ENCODE data around the gene POU2F3.

POU2F3 gene

DNA sequence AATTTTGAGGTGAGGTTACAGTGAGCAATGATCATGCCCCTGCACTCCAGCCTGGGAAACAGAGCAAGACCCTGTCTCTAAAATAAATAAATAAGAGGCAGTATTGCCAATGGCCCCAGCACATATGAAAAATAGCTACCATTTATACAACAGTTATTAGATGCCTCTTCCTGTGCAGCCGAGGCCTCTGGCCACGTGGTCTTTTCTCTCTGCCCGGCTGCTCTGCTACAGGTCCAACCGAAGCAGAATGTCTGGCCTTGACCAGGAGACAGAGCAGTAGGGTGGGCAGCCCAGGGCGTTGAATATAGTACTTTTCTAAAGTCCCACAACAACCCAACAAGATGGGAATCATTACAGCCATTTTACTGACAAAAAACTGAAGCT is 41.5 kb upstream of the POU2F3 start:
- no peak for TF ChIP-seq YY1 (IDR thresholded peaks at IDR 0.05; ENCODE audit: low read depth)

DNA sequence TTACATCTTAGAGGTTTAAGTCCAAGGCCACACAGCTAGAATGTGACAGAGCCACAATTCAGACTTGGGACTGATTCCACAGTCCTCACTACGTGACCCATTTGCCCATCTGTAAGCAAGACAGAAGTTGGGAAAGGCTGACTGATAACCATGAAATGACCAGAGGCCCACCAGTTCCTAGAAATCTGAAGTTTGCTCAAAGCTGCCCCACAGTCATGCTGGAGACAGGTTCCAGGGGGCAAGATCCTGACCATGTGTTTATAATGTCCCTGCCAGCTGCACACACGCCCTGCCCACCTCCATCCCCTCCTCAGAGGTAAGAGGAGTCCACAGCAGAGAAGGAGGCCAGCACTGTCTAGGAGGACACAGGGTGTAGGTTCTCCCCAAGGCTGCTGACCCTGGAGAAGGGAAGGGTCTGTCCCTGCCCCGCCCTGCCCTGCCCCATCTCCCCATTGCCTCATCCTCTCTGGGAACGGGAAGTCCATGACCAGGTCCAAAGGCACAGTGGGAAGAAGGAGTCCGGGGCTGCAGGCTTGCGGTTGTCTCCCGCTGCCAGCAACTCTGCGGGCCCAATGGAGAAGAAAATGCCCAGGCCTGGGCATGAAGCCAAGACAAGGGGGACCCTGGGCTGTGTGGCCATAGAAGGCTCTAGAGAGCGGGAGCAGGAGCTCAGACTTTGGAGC is 41.0 kb upstream of the POU2F3 start:
- TF ChIP-seq TEAD4 (IDR thresholded peaks at IDR 0.05) (no peak), FOXM1 (IDR thresholded peaks at IDR 0.05; ENCODE audit: borderline replicate concordance, low read depth) (no peak), EP300 (IDR thresholded peaks at IDR 0.05; ENCODE audit: borderline replicate concordance) (no peak), YY1 (IDR thresholded peaks at IDR 0.05; ENCODE audit: low read depth) (no peak)
- TF ChIP-seq, protein P1, sequence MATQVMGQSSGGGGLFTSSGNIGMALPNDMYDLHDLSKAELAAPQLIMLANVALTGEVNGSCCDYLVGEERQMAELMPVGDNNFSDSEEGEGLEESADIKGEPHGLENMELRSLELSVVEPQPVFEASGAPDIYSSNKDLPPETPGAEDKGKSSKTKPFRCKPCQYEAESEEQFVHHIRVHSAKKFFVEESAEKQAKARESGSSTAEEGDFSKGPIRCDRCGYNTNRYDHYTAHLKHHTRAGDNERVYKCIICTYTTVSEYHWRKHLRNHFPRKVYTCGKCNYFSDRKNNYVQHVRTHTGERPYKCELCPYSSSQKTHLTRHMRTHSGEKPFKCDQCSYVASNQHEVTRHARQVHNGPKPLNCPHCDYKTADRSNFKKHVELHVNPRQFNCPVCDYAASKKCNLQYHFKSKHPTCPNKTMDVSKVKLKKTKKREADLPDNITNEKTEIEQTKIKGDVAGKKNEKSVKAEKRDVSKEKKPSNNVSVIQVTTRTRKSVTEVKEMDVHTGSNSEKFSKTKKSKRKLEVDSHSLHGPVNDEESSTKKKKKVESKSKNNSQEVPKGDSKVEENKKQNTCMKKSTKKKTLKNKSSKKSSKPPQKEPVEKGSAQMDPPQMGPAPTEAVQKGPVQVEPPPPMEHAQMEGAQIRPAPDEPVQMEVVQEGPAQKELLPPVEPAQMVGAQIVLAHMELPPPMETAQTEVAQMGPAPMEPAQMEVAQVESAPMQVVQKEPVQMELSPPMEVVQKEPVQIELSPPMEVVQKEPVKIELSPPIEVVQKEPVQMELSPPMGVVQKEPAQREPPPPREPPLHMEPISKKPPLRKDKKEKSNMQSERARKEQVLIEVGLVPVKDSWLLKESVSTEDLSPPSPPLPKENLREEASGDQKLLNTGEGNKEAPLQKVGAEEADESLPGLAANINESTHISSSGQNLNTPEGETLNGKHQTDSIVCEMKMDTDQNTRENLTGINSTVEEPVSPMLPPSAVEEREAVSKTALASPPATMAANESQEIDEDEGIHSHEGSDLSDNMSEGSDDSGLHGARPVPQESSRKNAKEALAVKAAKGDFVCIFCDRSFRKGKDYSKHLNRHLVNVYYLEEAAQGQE (IDR thresholded peaks at IDR 0.05; ENCODE audit: low read depth), result no peak

DNA sequence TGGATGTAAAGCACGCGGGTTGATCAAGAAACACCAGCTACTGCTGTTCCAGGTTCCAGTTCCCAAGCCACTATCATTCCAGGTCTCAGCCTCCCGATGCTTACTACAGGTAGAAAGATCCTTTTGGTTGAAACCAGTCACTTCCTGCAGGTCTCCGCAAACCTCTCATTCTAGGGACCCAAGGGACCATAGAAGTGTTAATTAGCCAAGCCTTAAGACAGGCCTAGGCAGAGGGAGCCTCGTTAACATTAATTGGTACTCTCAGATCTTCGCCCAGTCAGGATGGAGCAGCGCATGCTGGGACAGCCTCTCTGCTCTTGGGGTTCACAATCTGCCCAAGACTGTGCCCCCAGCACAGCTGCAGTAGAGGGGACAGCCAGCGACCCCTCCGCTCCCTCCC is 40.3 kb upstream of the POU2F3 start:
- TF ChIP-seq ZBTB7A (IDR thresholded peaks at IDR 0.05; ENCODE audit: low read depth) (no peak), YY1 (IDR thresholded peaks at IDR 0.05; ENCODE audit: low read depth) (no peak), EGR1 (IDR thresholded peaks at IDR 0.05) (no peak)
- TF ChIP-seq, protein P2, sequence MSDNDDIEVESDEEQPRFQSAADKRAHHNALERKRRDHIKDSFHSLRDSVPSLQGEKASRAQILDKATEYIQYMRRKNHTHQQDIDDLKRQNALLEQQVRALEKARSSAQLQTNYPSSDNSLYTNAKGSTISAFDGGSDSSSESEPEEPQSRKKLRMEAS (IDR thresholded peaks at IDR 0.05), result no peak

DNA sequence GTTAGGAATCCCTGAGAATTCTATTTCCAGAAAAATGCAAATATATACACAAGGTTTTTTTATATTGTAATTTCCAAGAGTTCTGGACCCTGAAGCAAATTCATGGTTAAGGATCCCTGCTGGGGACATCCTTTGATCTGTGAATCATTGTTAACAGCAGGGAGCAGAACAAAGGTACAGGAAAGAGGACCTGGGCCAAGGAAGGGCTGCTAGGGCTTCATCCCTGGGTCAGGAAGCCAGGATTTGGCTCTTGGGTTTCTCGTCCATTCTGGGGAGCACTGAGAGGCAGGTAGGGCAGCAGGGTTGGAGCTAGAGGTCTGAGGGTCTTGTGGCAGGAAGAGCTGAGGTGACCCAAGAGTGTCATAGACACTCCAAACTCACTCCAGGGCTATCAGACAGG is 39.3 kb upstream of the POU2F3 start:
- TF ChIP-seq, protein P3, sequence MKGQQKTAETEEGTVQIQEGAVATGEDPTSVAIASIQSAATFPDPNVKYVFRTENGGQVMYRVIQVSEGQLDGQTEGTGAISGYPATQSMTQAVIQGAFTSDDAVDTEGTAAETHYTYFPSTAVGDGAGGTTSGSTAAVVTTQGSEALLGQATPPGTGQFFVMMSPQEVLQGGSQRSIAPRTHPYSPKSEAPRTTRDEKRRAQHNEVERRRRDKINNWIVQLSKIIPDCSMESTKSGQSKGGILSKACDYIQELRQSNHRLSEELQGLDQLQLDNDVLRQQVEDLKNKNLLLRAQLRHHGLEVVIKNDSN (IDR thresholded peaks at IDR 0.05), result no peak
- TF ChIP-seq ZBTB7A (IDR thresholded peaks at IDR 0.05; ENCODE audit: low read depth) (no peak), CREB1 (IDR thresholded peaks at IDR 0.05; ENCODE audit: low read depth) (no peak), TEAD4 (IDR thresholded peaks at IDR 0.05) (no peak)
- TF ChIP-seq, protein P2 (IDR thresholded peaks at IDR 0.05), result no peak

DNA sequence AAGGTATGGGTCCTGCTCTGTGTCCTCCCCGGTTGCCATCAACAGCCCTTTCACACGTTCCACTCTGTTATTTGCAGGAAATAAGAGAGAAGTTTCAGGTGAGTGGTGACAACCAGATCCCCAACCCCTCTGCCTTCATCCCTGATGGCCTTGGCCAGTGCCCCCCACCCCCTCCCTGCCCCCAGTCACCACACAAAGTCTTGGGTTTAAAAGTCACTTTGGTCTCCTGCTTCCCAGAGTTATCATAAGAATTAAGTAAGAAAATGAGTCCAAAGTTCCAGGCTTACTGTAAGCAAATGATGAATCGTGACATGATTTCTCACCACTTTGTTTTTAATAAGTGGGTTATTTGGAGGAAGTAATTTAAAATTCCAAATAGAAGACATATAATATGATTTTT is 38.3 kb upstream of the POU2F3 start:
- TF ChIP-seq CREB1 (IDR thresholded peaks at IDR 0.05; ENCODE audit: low read depth) (no peak), ZBTB7A (IDR thresholded peaks at IDR 0.05; ENCODE audit: low read depth) (no peak), CEBPB (IDR thresholded peaks at IDR 0.05) (no peak), TEAD4 (IDR thresholded peaks at IDR 0.05) (no peak), TCF12 (IDR thresholded peaks at IDR 0.05; ENCODE audit: low read depth) (no peak), FOXM1 (IDR thresholded peaks at IDR 0.05; ENCODE audit: borderline replicate concordance, low read depth) (no peak), RAD21 (IDR thresholded peaks at IDR 0.05; ENCODE audit: low read depth) (no peak), NFIC (IDR thresholded peaks at IDR 0.05) (no peak), EP300 (IDR thresholded peaks at IDR 0.05; ENCODE audit: borderline replicate concordance) (no peak), TAF1 (IDR thresholded peaks at IDR 0.05; ENCODE audit: low read depth) (no peak), EGR1 (IDR thresholded peaks at IDR 0.05) (no peak), YY1 (IDR thresholded peaks at IDR 0.05; ENCODE audit: low read depth) (no peak)
- TF ChIP-seq, protein P1 (IDR thresholded peaks at IDR 0.05; ENCODE audit: low read depth), result no peak
- TF ChIP-seq, protein P3 (IDR thresholded peaks at IDR 0.05), result no peak
- TF ChIP-seq, protein P2 (IDR thresholded peaks at IDR 0.05), result no peak

DNA sequence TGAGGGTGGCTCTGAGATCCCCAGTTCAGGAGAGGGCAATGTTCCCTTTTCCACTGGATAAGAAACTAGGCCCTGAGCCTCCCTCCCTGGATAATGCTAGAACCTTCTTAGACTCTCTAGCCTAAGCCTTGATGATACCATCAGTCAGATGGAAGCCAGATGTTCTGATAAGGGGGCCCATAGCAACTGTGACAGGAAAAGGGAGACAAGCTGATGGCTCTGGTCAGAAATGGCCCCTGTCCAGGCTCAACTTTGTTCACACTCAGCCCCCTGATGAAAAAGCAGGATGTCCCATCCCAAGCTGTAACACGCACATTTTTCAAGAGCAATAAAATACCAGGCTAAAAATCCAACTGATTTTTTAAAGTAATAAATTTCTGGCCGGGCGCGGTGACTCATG is 36.3 kb upstream of the POU2F3 start:
- TF ChIP-seq ZBTB7A (IDR thresholded peaks at IDR 0.05; ENCODE audit: low read depth) (no peak), RAD21 (IDR thresholded peaks at IDR 0.05; ENCODE audit: low read depth) (no peak), FOXM1 (IDR thresholded peaks at IDR 0.05; ENCODE audit: borderline replicate concordance, low read depth) (no peak), CEBPB (IDR thresholded peaks at IDR 0.05) (no peak)
- TF ChIP-seq, protein P2 (IDR thresholded peaks at IDR 0.05), result no peak
- TF ChIP-seq, protein P1 (IDR thresholded peaks at IDR 0.05; ENCODE audit: low read depth), result no peak
